GM18505 (cell line): ENCODE results near the gene RIMS4.
"Not testable (repeated sequence)": the region's sequence is repeated elsewhere in the genome, so short reads cannot be mapped to it uniquely, and the experiment has no call there.

Experiments
- ATAC-seq: cut with Tn5 transposase; IDR thresholded peaks from one replicate; pipeline ENCODE4 v1.9.1; 2021; ENCODE audit not compliant: unreplicated experiment
- POLR2A ChIP-seq: IDR thresholded peaks from 4 replicates; pipeline ENCODE4 v1.6.1; 2011; ENCODE audit warnings: borderline replicate concordance; ENCODE audit not compliant: insufficient read depth, insufficient read length; ENCODE audit errors: extremely low read depth

The RIMS4 gene

DNA sequence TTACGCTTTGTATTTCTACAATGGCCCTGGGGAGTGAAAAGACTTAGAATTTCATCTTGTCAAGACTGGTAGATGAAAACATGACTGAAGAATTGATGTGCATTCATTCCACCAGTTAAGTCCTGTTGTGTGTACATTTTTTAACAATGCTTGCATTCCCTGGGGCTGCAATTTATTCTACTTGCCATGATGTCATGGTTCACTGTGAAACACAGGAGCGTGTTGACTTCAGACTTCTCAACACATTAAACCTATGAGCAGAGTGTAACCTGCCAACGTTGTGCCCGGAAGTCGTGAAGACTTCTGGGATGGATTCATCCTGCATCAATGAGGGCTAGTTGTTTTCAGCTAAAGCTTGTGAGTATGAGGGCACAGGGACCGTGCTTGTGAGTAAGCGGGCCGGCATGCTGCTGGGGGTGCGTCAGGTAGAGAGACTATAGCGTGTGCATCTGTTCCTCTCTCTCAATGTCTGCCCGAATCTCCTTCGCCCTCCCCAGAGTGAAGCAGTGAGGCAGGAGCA is 26.3 kb upstream of the RIMS4 start:
- no peak for ATAC-seq

DNA sequence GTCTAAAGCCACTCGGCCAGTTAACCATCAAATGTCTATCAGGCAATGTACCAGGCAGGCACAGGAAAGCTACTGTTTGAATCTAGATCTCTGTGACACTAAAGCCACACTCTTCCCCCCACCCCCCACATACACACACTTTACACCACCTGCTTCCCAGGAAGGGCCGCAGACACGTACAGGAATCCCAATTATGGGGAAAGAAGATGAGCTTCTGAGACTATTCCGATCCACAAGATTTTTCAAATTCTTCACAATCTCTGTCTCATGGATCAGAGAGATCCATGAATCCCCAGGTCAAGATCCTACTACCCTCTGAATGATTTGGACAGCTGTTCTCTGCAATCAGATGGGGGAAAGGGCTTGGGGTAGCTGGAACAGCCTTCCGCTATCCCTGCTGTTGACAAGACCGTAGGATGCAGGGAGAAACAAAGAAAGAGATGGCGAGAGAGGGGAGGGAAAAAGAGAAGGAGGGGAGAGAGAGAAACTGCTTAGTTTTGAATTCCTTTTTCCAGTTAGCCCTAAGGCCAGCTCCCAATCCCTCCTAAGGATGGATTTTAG is 25.4 kb upstream of the RIMS4 start:
- ATAC-seq, result no peak
- TF ChIP-seq POLR2A, result no peak

More for the DNA sequence above, 26.3 kb upstream of the RIMS4 start:
- TF ChIP-seq POLR2A, result no peak

DNA sequence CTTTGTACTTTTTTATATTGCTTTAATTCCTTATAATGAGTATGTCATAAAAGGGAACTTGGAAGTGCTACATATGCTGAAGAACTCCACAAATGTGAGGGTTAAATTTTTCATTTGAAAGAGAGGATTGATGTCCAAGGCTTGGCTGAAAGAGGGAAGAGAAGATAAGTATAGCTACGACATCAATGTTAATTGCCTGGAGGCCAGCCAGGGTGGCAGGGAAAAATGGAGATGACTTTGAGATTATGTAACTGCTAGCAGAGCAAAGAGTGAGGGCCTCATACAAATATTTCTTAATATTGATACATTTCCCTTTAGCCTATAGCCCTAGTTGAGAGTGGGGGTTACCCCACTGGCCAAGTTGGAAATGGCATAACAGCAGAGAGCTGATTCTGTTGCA is 24.8 kb upstream of the RIMS4 start:
- ATAC-seq, result no peak
- no peak for TF ChIP-seq POLR2A

DNA sequence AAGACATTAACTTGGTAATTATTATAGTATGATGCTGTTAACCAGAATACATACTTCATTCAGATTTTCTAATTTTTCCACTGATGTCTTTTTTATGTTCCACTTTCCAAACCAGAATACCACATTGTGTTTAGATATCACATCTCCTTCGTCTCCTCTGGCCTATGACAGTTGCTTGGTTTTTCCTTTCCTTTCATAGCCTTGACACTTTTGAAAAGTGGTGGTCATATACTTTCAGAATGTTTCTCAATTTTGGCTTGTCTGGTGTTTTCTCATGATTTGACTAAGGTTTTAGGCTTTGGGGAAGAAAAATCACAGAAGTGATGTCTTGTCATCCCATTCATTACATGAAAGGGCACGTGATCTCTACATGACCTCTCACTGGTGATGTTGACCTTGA is 24.3 kb upstream of the RIMS4 start:
- no peak for ATAC-seq
- no peak for TF ChIP-seq POLR2A

DNA sequence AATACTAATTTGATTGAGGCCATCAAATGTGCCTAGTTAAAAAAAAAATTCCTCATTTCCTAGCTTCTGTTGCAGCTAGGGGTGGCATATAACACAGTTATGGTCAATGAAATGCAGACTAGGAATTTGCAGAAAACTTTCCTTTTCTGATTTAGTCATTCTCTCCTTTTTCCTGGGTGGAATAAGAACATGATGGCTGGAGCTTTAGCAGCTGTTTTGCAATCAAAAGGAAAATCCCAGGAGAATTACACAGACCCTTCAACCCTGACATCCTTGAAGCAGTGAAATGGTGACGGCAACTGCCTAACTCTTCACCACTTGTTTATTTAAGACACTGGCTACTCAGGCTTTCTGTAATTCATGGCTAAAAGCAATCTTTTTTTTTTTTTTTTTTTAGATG is 23.1 kb upstream of the RIMS4 start:
- no peak for TF ChIP-seq POLR2A
- no peak for ATAC-seq

GRCh38 chr20:44832724-44833123 is 22.4 kb upstream of the RIMS4 start:
- no peak for ATAC-seq
- no peak for TF ChIP-seq POLR2A

- no peak for TF ChIP-seq POLR2A
- no peak for ATAC-seq
Observed at GRCh38 chr20:44830995-44831394, 20.6 kb upstream of the RIMS4 start.

GRCh38 chr20:44830523-44830922 is 20.2 kb upstream of the RIMS4 start:
- ATAC-seq, result no peak
- no peak for TF ChIP-seq POLR2A

GRCh38 chr20:44829688-44830087 is 19.3 kb upstream of the RIMS4 start:
- no peak for ATAC-seq
- no peak for TF ChIP-seq POLR2A

DNA sequence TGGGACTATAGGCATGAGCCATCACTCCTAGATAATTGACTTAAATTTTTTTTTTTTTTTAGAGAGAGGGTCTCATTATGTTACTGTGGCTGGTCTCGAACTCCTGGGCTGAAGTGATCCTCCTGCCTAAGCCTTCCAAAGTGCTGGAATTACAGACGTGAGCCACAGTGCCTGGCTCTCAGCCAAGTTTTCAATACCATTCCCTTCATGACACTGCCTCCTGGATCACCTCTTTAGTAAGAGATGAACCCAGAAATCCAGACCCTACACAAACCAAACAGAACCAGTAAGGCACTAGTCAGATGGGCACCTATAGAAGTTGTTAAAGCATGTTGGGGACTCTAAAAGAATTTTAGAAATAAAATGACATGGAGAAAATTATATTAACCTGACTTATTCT is 18.3 kb upstream of the RIMS4 start:
- no peak for ATAC-seq
- TF ChIP-seq POLR2A, result no peak

GRCh38 chr20:44827401-44827800 is 17.1 kb upstream of the RIMS4 start:
- no peak for TF ChIP-seq POLR2A
- no peak for ATAC-seq

DNA sequence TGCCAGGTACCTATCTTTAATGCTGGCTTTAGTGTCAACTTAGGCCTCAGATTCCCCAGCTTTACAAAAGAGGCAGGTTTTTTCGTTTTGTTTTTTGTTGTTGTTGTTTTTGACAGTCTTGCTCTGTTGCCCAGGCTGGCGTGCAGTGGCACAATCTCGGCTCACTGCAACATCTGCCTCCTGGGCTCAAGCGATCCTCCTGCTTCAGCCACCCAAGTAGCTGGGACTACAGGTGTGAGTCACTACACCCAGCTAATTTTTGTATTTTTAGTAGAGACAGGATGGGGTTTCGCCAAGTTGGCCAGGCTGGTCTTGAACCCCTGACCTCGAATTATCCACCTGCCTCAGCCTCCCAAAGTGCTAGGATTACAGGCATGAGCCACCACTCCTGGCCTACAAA is 11.2 kb upstream of the RIMS4 start:
- ATAC-seq, result not testable (repeated sequence)

- ATAC-seq, result no peak
Observed at GRCh38 chr20:44819936-44820335, 9.6 kb upstream of the RIMS4 start.

GRCh38 chr20:44817143-44817910 is 7.0 kb upstream of the RIMS4 start:
- no peak for ATAC-seq
- TF ChIP-seq POLR2A, result no peak

More at GRCh38 chr20:44819936-44820335, 9.6 kb upstream of the RIMS4 start:
- TF ChIP-seq POLR2A, result no peak
